PC-9 (cell line): ENCODE measurements around the gene GALM. TPM values are rescaled to one million over a fixed set of nuclear protein-coding genes. Genes with fewer than 3 reads are reported as not detected.
"Not testable (repeated sequence)": the region's sequence is repeated elsewhere in the genome, so short reads cannot be mapped to it uniquely, and the experiment has no call there.

Experiments
- BruUV-seq: library from RNA; stranded (reverse); fragments of 400-500 nt; replicated peaks from 2 replicates; lab custom pipeline; 2021; lab: Mats Ljungman, UMichigan
- CTCF ChIA-PET: fragments of 300-600 bp; sonication (Branson Sonifier 250); formaldehyde crosslinking; loops from one replicate; lab custom pipeline; 2022; ENCODE audit warnings: antibody characterized with exemption; lab: Charles Lee
- POLR2A ChIA-PET: fragments of 300-600 bp; sonication (Branson Sonifier 250); formaldehyde crosslinking; loops from one replicate; lab custom pipeline; 2022; ENCODE audit warnings: antibody characterized with exemption; ENCODE audit not compliant: unreplicated experiment; lab: Charles Lee
- DNase-seq, 2 experiments: peaks; one replicate each; pipeline versions ENCODE4 v3.0.0 to v3.0.0-alpha.2; 2015 to 2022; ENCODE audit warnings: mixed read lengths in 1 of 2
- H2AFZ ChIP-seq: fragments of 200-600 bp; sonication (generic); 2 replicates; pipeline ENCODE4 v1.8.1; 2017; ENCODE audit warnings: antibody characterized with exemption
- H3F3A ChIP-seq: fragments of 200-600 bp; sonication (generic); 2 replicates; pipeline ENCODE4 v1.8.1; 2017; ENCODE audit warnings: antibody characterized with exemption, mild to moderate bottlenecking, low read depth; ENCODE audit not compliant: insufficient read depth
- H3K27ac ChIP-seq: fragments of 200-600 bp; sonication (generic); 2 replicates; pipeline ENCODE4 v1.6.1; 2016; ENCODE audit warnings: mixed run types
- H3K27me3 ChIP-seq: fragments of 200-600 bp; sonication (generic); 2 replicates; pipeline ENCODE4 v1.6.1; 2016; ENCODE audit warnings: low read depth, mixed run types; ENCODE audit not compliant: insufficient read depth
- H3K36me3 ChIP-seq: fragments of 200-600 bp; sonication (generic); 2 replicates; pipeline ENCODE4 v1.6.1; 2016; ENCODE audit warnings: low read depth, mixed run types
- H3K4me1 ChIP-seq: fragments of 200-600 bp; sonication (generic); replicated peaks from 2 replicates; pipeline ENCODE4 v1.6.1; 2016; ENCODE audit warnings: mixed run types; ENCODE audit not compliant: insufficient read depth
- H3K4me2 ChIP-seq: fragments of 200-600 bp; sonication (generic); 2 replicates; pipeline ENCODE4 v1.6.1; 2017; ENCODE audit warnings: mixed run types
- H3K4me3 ChIP-seq: fragments of 200-600 bp; sonication (generic); 2 replicates; pipeline ENCODE4 v1.6.1; 2016; ENCODE audit warnings: mixed run types
- H3K79me2 ChIP-seq: fragments of 200-600 bp; sonication (generic); 2 replicates; pipeline ENCODE4 v1.6.1; 2017; ENCODE audit warnings: low read depth, mixed run types
- H3K9me2 ChIP-seq: fragments of 200-600 bp; sonication (generic); 2 replicates; pipeline ENCODE4 v1.8.1; 2017; ENCODE audit warnings: mild to moderate bottlenecking; ENCODE audit not compliant: insufficient read depth
- H3K9me3 ChIP-seq: fragments of 200-600 bp; sonication (generic); 2 replicates; pipeline ENCODE4 v1.8.1; 2016; ENCODE audit warnings: low read depth; ENCODE audit not compliant: insufficient read depth
- H4K20me1 ChIP-seq: fragments of 200-600 bp; sonication (generic); 2 replicates; pipeline ENCODE4 v1.8.1; 2017; ENCODE audit not compliant: insufficient read depth
- EZH2 ChIP-seq: fragments of 200-600 bp; sonication (generic); IDR thresholded peaks from 2 replicates; pipeline ENCODE4 v1.8.0; 2017; ENCODE audit warnings: antibody characterized with exemption, low read depth
- intact Hi-C: fragments of 100-400 bp; cut with micrococcal nuclease; formaldehyde crosslinking; loops from one replicate; pipeline ENCODE4 v1.10.0; 2022; ENCODE audit not compliant: unreplicated experiment
- total RNA-seq: library from RNA; stranded (reverse); gene quantifications from 2 replicates; pipeline ENCODE4 v1.2.3, GENCODE V29; 2021
- TF ChIP-seq, protein P1 (sequence below): fragments of 200-600 bp; sonication (generic); conservative IDR thresholded peaks from 2 replicates; pipeline ENCODE4 v1.6.1; 2017; ENCODE audit warnings: mixed run types, antibody characterized with exemption, mild to moderate bottlenecking, moderate library complexity

GALM gene
- total RNA-seq, 1 experiment from 2014 or later = 27.7 TPM

GRCh38 chr2:38672445-38673391 is 6.8 kb downstream of the GALM start:
- H2AFZ ChIP-seq = no peak overlapping the region
- H3K27ac ChIP-seq = no peak overlapping the region
- intact Hi-C loops = no loop called here
- ChIA-PET POLR2A (no interaction called here), CTCF (interaction anchor here (0.6 kb wide), 1 partner anchor 141 kb away, joined by 5 read pairs; no protein-coding TSS in a partner anchor)
- H3K79me2 ChIP-seq = no peaks in the 10 kb centered on the region
- H3F3A ChIP-seq = no peaks in the 10 kb centered on the region
- DNase-seq = no peak
- H4K20me1 ChIP-seq = no peaks in the 10 kb centered on the region
- no peak overlapping the region for H3K4me3 ChIP-seq
- H3K9me3 ChIP-seq = no peaks in the 10 kb centered on the region
- no peaks in the 10 kb centered on the region for H3K27me3 ChIP-seq
- H3K36me3 ChIP-seq = 0 out of 2 replicates have a peak, but pooled peaks cover 3% of the 10 kb centered on the region
- no TSS peak for BruUV-seq
- no peak overlapping the region for H3K4me2 ChIP-seq
- H3K4me1 ChIP-seq = no peaks in the 10 kb centered on the region
- TF ChIP-seq, protein P1, sequence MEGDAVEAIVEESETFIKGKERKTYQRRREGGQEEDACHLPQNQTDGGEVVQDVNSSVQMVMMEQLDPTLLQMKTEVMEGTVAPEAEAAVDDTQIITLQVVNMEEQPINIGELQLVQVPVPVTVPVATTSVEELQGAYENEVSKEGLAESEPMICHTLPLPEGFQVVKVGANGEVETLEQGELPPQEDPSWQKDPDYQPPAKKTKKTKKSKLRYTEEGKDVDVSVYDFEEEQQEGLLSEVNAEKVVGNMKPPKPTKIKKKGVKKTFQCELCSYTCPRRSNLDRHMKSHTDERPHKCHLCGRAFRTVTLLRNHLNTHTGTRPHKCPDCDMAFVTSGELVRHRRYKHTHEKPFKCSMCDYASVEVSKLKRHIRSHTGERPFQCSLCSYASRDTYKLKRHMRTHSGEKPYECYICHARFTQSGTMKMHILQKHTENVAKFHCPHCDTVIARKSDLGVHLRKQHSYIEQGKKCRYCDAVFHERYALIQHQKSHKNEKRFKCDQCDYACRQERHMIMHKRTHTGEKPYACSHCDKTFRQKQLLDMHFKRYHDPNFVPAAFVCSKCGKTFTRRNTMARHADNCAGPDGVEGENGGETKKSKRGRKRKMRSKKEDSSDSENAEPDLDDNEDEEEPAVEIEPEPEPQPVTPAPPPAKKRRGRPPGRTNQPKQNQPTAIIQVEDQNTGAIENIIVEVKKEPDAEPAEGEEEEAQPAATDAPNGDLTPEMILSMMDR = no peak
- no peak for TF ChIP-seq EZH2
- no peaks in the 10 kb centered on the region for H3K9me2 ChIP-seq

DNA sequence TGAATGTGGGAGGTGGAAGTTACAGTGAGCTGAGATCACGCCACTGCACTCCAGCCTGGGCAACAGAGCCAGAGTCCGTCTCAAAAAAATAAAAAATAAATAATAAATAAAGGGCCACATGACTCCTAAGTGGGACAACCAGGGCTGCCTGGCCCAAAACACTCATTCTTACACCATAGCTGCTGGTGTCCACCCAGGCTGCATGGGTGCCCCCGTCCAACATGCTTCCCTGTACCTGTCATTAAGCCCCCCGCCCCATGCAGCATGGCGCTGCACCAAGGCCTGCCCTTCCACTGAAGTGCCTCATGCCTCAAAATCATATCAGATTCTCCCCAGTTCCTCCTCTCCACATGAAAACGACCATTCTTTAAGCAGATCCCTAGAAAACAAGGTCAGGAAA is 10.8 kb downstream of the GALM start:
- Histone ChIP-seq H3K9me2 (no peaks in the 10 kb centered on the region), H4K20me1 (no peaks in the 10 kb centered on the region), H3F3A (no peaks in the 10 kb centered on the region), H3K4me3 (no peak overlapping the region), H3K4me1 (no peaks in the 10 kb centered on the region), H3K36me3 (peaks cover 6% of the 10 kb centered on the region; the same call in 1 of the 2 replicates), H3K27me3 (no peaks in the 10 kb centered on the region), H2AFZ (no peak overlapping the region), H3K4me2 (no peak overlapping the region), H3K79me2 (no peaks in the 10 kb centered on the region), H3K27ac (no peak overlapping the region), H3K9me3 (no peaks in the 10 kb centered on the region)
- TF ChIP-seq EZH2 = no peak
- TF ChIP-seq, protein P1 = no peak
- BruUV-seq = no TSS peak
- ChIA-PET POLR2A (no interaction called here), CTCF (no interaction called here)
- no peak for DNase-seq
- intact Hi-C loops = no loop called here

DNA sequence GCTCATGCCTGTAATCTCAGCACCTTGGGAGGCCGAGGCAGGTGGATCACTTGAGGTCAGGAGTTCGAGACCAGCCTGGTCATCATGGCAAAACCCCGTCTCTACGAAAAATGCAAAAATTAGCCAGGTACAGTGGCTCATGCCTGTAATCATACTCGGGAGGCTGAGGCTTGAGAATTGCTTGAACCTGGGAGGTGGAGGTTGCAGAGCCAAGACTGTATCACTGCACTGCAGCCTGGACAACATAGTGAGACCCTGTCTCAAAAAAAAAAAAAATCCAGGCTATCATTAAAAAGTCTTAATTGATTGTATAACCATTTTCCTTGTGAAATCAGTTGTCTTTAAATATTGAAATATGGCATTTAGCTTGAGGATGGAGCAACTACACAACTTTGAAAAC is 15.0 kb downstream of the GALM start:
- POLR2A ChIA-PET, H3K4me1 ChIP-seq, H2AFZ ChIP-seq, intact Hi-C loops, H3F3A ChIP-seq, H3K9me2 ChIP-seq, DNase-seq, H3K4me2 ChIP-seq, H3K27me3 ChIP-seq, BruUV-seq, CTCF ChIA-PET, H4K20me1 ChIP-seq, H3K9me3 ChIP-seq, H3K4me3 ChIP-seq, H3K79me2 ChIP-seq, H3K27ac ChIP-seq: not testable (repeated sequence)
- peaks cover 13% of the 10 kb centered on the region; the same call in 1 of the 2 replicates for H3K36me3 ChIP-seq
